GM12878 (cell line): ENCODE results near the gene INIP. TPM values are rescaled to one million over a fixed set of nuclear protein-coding genes. Genes with fewer than 3 reads are reported as not detected.

Source experiments
- ATAC-seq: fragments of 200-7000 bp; cut with Tn5 transposase; 3 replicates; pipeline ENCODE4 v1.9.1; 2020; ENCODE audit warnings: mild to moderate bottlenecking, moderate library complexity
- BruUV-seq: library from RNA; stranded (reverse); fragments of 400-500 nt; replicated peaks from 2 replicates; lab custom pipeline; 2021; lab: Mats Ljungman, UMichigan
- CTCF ChIA-PET: fragments of 300-600 bp; sonication (Branson Sonifier 250); formaldehyde crosslinking; extraction: SDS; loops from one replicate; lab custom pipeline; 2021; ENCODE audit warnings: inconsistent platforms; lab: Yijun Ruan, JAX
- POLR2A ChIA-PET: fragments of 350-600 bp; formaldehyde crosslinking; extraction: SDS; loops from one replicate; lab custom pipeline; 2021; ENCODE audit warnings: inconsistent platforms; lab: Charles Lee
- RAD21 ChIA-PET: fragments of 300-600 bp; sonication (Branson Sonifier 250); formaldehyde crosslinking; loops from one replicate; lab custom pipeline; 2023; ENCODE audit warnings: antibody characterized with exemption; ENCODE audit not compliant: unreplicated experiment; lab: Charles Lee
- SMC1A ChIA-PET: fragments of 300-600 bp; sonication (Branson Sonifier 250); formaldehyde crosslinking; loops from one replicate; lab custom pipeline; 2023; ENCODE audit not compliant: unreplicated experiment, uncharacterized antibody; lab: Charles Lee
- DNase-seq: peaks from one replicate; pipeline ENCODE4 v3.0.0-alpha.2; 2011; ENCODE audit warnings: low read depth, low spot score
- FAIRE-seq: peaks from 3 replicates; lab custom pipeline; 2011; peaks lifted over from hg19 to GRCh38; lab: Jason Lieb, UNC
- H2AFZ ChIP-seq: 2 replicates; pipeline ENCODE4 v1.6.0; 2011; ENCODE audit warnings: low read depth, low read length, control low read depth; ENCODE audit not compliant: control insufficient read depth
- H3K27ac ChIP-seq: 2 replicates; pipeline ENCODE4 v1.5.1; 2011; ENCODE audit warnings: control low read depth; ENCODE audit not compliant: control insufficient read depth, insufficient read depth
- H3K27me3 ChIP-seq, 2 experiments: replicated peaks in 1 of 2; 2 replicates each; pipeline versions ENCODE4 v1.6.0 to v1.6.1; 2011; ENCODE audit warnings: low read length in 1 of 2; ENCODE audit not compliant: control insufficient read depth in 2 of 2, insufficient read depth in 2 of 2
- H3K36me3 ChIP-seq, 2 experiments: 2 replicates each; pipeline ENCODE4 v1.5.1; 2011; ENCODE audit warnings: low read length in 1 of 2; ENCODE audit not compliant: control insufficient read depth in 2 of 2, insufficient read depth in 2 of 2
- H3K4me1 ChIP-seq: 2 replicates; pipeline ENCODE4 v1.6.1; 2011; ENCODE audit warnings: mild to moderate bottlenecking, low read length, moderate library complexity, mixed read lengths; ENCODE audit not compliant: control insufficient read depth, insufficient read depth
- H3K4me2 ChIP-seq: 2 replicates; pipeline ENCODE4 v1.6.0; 2011; ENCODE audit warnings: control low read depth; ENCODE audit not compliant: control insufficient read depth, insufficient read depth
- H3K4me3 ChIP-seq: fragments of 200-600 bp; sonication (generic); 2 replicates; pipeline ENCODE4 v1.5.1; 2016
- H3K79me2 ChIP-seq: 2 replicates; pipeline ENCODE4 v1.6.0; 2011; ENCODE audit warnings: low read length; ENCODE audit not compliant: control insufficient read depth, insufficient read depth
- H3K9ac ChIP-seq: 2 replicates; pipeline ENCODE4 v1.8.0; 2011; ENCODE audit warnings: low read length, control low read depth, mixed read lengths; ENCODE audit not compliant: control insufficient read depth, insufficient read depth
- H3K9me3 ChIP-seq: replicated peaks from 3 replicates; pipeline ENCODE4 v1.5.1; 2011; ENCODE audit warnings: mild to moderate bottlenecking, low read length; ENCODE audit not compliant: control insufficient read depth, insufficient read depth
- H4K20me1 ChIP-seq: 2 replicates; pipeline ENCODE4 v1.6.0; 2011; ENCODE audit not compliant: control insufficient read depth, insufficient read depth
- E4F1 ChIP-seq: fragments of 450-650 bp; IDR thresholded peaks from 2 replicates; pipeline ENCODE4 v1.6.1; 2018; ENCODE audit warnings: borderline replicate concordance, mild to moderate bottlenecking; ENCODE audit not compliant: partially characterized antibody
- EZH2 ChIP-seq: IDR thresholded peaks from 2 replicates; pipeline ENCODE4 v1.6.1; 2012; ENCODE audit warnings: low read depth, mild to moderate bottlenecking, control low read depth, inconsistent platforms, low read length, borderline replicate concordance; ENCODE audit not compliant: control insufficient read depth
- SIX5 ChIP-seq: IDR thresholded peaks from 2 replicates; pipeline ENCODE4 v1.6.1; 2011; ENCODE audit warnings: mild to moderate bottlenecking, low read depth, low read length, moderate library complexity; ENCODE audit not compliant: severe bottlenecking
- ZNF207 ChIP-seq: fragments of 450-650 bp; IDR thresholded peaks from 2 replicates; pipeline ENCODE4 v1.6.1; 2014; ENCODE audit warnings: antibody characterized with exemption, mild to moderate bottlenecking, borderline replicate concordance
- WGBS: methylation state at CpG from one replicate; pipeline ENCODE4 v1.1.6; 2016; ENCODE audit warnings: low lambda C conversion rate; ENCODE audit not compliant: insufficient replicate concordance, insufficient coverage; ENCODE audit errors: missing lambda C conversion rate; 5-methylcytosine and 5-hydroxymethylcytosine counted together
- in situ Hi-C: fragments of 300-500 bp; cut with MboI; formaldehyde crosslinking; loops from 9 replicates; pipeline ENCODE4 v1.14.3; 2018; ENCODE audit warnings: mixed read lengths
- intact Hi-C: fragments of 100-400 bp; cut with micrococcal nuclease; formaldehyde crosslinking; loops from one replicate; pipeline ENCODE4 v1.14.2; 2022; ENCODE audit not compliant: unreplicated experiment
- polyA plus RNA-seq, 11 experiments: library from polyadenylated mRNA; depleted of rRNA in 4 of 11; unstranded in 6 of 11; stranded (reverse) in 5 of 11; fragments of >200 nt; fragmentation: Nextera tagmentation in 4 of 11; fragmentation: Illumina TruSeq in 1 of 11; extraction: Ambion mirVana in 4 of 11; extraction: Trizol in 1 of 11; gene quantifications; 1 replicate in 1 of 11; 2 replicates in 10 of 11; pipeline versions ENCODE4 v1.2.1 to v1.2.3, GENCODE V29; 2011 to 2016; ENCODE audit warnings: inconsistent platforms in 2 of 11, missing spikeins in 2 of 11, low read depth in 1 of 11
- total RNA-seq, 4 experiments: library from RNA; depleted of rRNA in 3 of 4; stranded (reverse); fragments of >200 nt in 3 of 4; fragmentation: Illumina TruSeq in 1 of 4; extraction: Trizol in 1 of 4; gene quantifications; 2 replicates each; pipeline versions ENCODE4 v1.2.1 to v1.2.3, GENCODE V29; 2013 to 2021
- TF ChIP-seq, protein P1 (sequence below): IDR thresholded peaks from 2 replicates; pipeline ENCODE4 v1.6.1; 2011; ENCODE audit warnings: low read depth, low read length, improper control_type of control experiment, borderline replicate concordance

Gene INIP
- total and polyA plus RNA-seq, 10 of the 15 experiments (the other 5 are each of a cell fraction or from before 2014, with no cell fraction given), result 18.9 to 66.5 (median 37.7) TPM

DNA sequence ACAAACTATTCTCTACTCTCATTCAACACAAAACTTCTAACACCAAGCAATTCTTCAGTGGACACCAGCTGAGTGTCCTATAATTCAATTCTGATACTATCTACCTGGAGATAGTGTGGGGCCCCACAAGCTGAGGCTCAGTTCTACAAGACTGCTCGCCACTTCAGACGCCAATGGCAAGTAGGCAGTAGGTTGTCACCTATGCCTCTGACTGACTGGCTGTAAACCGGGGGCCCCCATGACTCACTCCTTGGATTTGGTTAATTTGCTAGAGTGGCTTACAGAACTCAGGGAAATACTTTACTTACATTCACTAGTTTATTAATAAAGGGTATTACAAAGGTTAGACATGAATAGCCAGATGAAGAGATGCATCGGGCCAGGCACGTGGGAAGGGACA lies 21.5 kb downstream of the INIP start:
- Histone ChIP-seq H3K27me3 (no peaks in the 10 kb centered on the region), H3K9me3 (no peaks in the 10 kb centered on the region), H3K79me2 (no peaks in the 10 kb centered on the region; the same call in 1 of the 2 replicates), H2AFZ (no peak overlapping the region), H3K9ac (no peak overlapping the region), H3K4me1 (peaks cover 10% of the 10 kb centered on the region; the same call in 1 of the 2 replicates), H3K36me3 (peaks cover 5 to 10% of the 10 kb centered on the region in 2 experiments; a peak in 3 of 4 replicates), H4K20me1 (no peaks in the 10 kb centered on the region), H3K4me3 (no peak overlapping the region), H3K27ac (no peak overlapping the region), H3K4me2 (no peak overlapping the region)
- CTCF ChIA-PET, result interaction anchor here (0.6 to 1.3 kb wide), 2 partner anchors 123 to 230 kb away, joined by 3 to 6 read pairs; no protein-coding TSS in a partner anchor
- in situ Hi-C loops, result no loop called here
- SMC1A ChIA-PET, result interaction anchor here (0.7 to 1.1 kb wide), 3 partner anchors 11 to 329 kb away, joined by 3 read pairs; no protein-coding TSS in a partner anchor
- WGBS, result 99% methylated on average over 5 of the region's 5 CpGs
- DNase-seq (no peak), FAIRE-seq (no peak), ATAC-seq (no peak)
- POLR2A ChIA-PET, result no interaction called here
- TF ChIP-seq E4F1, result no peak
- TF ChIP-seq ZNF207, result no peak
- no peak for TF ChIP-seq EZH2
- no peak for TF ChIP-seq SIX5
- TF ChIP-seq, protein P1, sequence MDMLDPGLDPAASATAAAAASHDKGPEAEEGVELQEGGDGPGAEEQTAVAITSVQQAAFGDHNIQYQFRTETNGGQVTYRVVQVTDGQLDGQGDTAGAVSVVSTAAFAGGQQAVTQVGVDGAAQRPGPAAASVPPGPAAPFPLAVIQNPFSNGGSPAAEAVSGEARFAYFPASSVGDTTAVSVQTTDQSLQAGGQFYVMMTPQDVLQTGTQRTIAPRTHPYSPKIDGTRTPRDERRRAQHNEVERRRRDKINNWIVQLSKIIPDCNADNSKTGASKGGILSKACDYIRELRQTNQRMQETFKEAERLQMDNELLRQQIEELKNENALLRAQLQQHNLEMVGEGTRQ, result no peak
- intact Hi-C loops, result no loop called here
- BruUV-seq, result no TSS peak
- RAD21 ChIA-PET, result no interaction called here
